Esophagus squamous epithelium (tissue), 4 donors: ENCODE results near the gene GAPDHS.

ENCODE experiments used
- CTCF ChIP-seq, 6 experiments: fragments of 450-650 bp in 4 of 6; fragments of 200-600 bp in 2 of 6; sonication (generic) in 2 of 6; IDR thresholded peaks; one replicate each; pipeline ENCODE4 v1.5.1; 2016 to 2019; ENCODE audit warnings: antibody characterized with exemption in 6 of 6, mild to moderate bottlenecking in 4 of 6, moderate library complexity in 4 of 6
- POLR2A ChIP-seq, 4 donors: fragments of 450-650 bp; IDR thresholded peaks; one replicate each; pipeline ENCODE4 v1.6.1; 2017; ENCODE audit warnings: antibody characterized with exemption in 4 of 4, mild to moderate bottlenecking in 4 of 4, moderate library complexity in 3 of 4

- TF ChIP-seq CTCF (IDR thresholded peaks at IDR 0.05) (no peak), POLR2A (IDR thresholded peaks at IDR 0.05) (no peak)
These were observed 57.6 kb downstream of the GAPDHS start for GRCh38 chr19:35590875-35591274.
